ENCODE results near the gene SLC22A7.
"Not testable (repeated sequence)": the region's sequence is repeated elsewhere in the genome, so short reads cannot be mapped to it uniquely, and the experiment has no call there.

The SLC22A7 gene

DNA sequence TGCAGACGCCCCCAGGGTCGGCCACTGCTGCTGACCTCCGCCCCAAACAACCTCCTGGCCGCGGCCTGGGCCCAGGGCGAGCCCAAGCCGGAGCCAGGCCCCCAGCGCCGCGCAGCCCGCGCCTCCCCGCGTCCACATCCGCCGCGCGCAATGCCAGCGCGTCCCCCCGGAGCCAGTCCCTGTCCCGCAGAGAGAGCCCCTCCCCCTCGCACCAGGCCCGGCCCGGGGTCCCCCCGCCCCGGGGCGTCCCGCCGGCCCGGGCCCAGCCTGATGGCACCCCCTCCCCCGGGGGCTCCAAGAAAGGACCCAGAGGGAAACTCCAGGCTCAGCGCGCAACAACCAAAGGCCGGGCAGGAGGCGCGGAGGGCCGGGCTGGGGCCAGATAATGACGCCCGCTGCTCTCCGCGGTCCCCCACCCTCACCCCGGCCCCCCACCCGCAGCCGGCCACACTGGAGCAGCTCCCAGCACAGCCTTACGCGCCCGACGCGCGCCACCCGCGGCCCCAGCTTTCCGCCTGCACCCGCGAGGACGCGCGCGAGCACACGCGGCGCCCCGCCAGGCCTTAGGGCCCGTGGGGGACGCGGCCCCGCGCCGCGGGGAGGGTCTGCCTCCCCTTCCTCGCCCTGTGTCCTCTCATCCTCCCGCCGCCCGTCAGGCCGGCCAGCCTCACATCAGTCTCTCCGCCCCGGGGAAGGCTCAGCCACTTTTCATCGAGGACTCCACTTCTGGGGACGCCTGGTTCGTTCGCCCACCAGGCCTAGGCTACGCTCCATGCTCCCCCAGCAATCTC is 12.9 kb upstream of the SLC22A7 start:
- no peak for DNase-seq

- DNase-seq: no peak
Observed at GRCh38 chr6:43285832-43286231, 12.2 kb upstream of the SLC22A7 start.

- DNase-seq: no peak
Observed at GRCh38 chr6:43286456-43286979, 11.5 kb upstream of the SLC22A7 start.

- DNase-seq: no peak
Observed at GRCh38 chr6:43286980-43287716, 10.9 kb upstream of the SLC22A7 start.

DNA sequence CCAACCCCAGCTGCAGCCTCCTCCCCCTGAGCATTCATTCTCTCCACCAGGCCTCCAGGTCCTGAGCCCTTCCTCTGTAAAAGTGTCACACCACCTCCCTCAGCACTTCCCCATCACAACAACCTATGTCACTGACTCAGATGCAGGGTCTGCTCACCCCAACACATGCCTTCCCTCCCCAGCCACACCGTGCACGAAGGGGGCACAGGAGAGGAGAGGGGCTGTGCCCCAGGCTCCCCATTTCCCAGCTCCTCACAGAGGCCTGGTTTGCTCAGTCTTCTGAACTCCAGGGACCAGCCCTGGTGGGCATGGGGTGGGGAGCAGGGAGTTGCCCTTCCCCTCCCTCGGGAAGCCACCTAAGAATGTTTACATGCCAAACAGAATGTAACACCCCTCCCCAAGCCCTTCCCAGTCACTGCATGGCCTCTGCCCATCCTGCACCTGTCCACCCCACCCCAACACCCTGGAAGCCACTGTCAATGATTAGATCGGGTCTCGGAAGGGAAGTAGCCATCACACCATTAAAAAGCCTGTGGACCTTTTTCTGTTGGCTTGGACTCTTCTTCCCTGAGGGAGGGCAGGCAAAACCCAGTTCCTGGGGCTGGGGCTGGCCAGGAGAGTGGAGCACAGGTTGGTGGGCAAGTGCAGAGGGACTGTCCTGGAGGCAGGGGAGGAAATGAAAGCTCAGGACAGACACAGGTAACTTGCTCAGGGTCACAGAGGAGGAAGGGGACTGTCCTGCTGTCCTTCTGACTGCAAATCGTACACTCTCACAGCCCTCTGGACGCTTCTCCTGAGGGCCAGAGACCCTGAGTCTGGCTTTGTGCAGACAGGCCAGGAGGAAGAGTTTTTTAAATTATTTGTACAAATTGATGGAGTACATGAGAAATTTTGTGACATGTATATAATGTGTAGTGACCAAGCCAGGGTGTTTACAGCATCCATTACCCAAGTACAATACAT is 10.1 kb upstream of the SLC22A7 start:
- no peak for DNase-seq

- no peak for DNase-seq
Observed at GRCh38 chr6:43290339-43290904, 7.6 kb upstream of the SLC22A7 start.

DNA sequence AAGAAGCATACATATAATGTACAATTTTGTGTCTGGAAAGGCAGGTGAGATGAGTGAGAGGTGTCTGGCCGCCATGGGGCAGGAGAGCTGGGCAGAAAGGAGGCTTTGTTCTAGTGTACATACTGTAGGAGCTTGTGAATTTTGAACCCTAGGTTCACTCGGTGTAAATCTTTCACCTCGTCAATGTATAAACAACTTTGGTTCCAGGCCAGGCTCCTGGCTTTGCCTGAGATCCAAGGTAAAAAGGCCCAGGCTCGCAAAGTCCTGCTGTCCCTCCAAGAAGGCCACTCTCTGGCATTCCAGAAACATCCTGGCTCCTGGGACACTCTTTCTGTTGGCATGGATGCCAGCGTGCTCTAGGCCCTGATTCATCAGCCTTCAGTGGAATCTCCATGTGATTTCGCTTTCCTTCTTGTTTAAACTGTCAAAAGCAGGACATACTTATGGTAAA is 7.1 kb upstream of the SLC22A7 start:
- DNase-seq: no peak

- DNase-seq: no peak
Observed at GRCh38 chr6:43291708-43292107, 6.4 kb upstream of the SLC22A7 start.

DNA sequence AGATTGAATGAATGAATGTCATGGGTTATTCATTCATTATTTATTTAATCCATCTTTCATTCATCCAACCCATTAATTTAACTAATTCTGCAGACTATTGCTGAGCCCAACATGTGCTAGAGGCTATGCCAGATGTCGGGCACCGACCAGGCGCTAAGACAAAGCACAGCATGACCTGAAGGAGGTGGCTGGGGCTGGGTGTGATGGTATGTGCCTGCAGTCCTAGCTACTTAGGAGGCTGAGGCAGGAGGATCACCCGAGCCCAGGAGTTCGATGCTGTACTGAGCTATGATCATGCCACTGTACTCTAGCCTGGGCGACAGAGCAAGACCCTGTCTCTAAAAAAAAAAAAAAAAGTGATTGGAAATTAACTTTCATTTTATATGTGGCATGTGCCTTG is 5.7 kb upstream of the SLC22A7 start:
- DNase-seq: no peak

DNA sequence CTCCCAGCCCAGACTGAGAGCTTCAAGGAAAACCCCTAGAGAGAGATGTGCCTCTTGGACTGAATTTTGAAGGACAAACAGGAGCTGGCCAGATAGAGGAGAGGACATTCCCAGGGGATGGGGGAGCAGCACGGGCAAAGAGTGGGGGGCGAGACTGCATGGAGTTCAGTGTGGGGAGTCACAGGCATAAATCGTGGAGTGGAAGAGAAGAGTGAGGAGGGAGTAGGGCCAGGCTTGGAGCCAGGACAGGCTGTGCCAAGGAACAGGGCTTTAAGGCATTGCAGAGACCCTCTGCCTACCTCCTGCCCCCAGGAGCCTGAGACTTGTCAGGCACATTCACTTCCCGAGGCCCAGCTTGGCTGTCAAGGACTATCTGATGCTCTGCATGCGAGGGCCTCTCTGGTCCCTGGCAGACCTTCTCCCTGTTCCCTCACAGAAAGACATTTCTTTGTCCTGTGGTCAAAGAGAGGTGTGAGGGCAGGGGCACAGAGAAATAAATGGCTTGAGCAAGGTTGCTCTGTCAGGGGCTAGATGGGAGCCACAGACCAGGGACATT is 5.2 kb upstream of the SLC22A7 start:
- DNase-seq: no peak

- no peak for DNase-seq
Observed at GRCh38 chr6:43293698-43294097, 4.4 kb upstream of the SLC22A7 start.

- no peak for DNase-seq
Observed at GRCh38 chr6:43294536-43294935, 3.5 kb upstream of the SLC22A7 start.

DNA sequence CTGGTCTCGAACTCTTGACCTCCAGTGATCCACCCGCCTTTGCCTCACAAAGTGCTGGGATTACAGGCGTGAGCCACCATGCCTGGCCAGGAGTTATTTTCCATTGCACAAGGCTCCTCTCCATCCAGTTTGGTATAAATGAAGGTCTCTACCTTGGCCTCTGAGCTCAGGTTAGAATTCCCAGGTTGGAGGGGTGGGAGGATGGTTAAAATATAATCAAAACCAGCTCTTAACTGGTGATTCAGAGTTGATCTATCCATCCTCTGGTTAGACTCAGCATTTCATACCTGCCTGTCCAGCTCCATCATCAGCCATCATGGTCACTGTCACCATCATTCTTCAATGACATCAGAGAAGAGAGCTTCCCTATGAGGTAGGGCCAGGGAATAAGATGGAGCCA is 2.6 kb upstream of the SLC22A7 start:
- no peak for DNase-seq

- no peak for DNase-seq
Observed at GRCh38 chr6:43296780-43297497, 1.1 kb upstream of the SLC22A7 start.

GRCh38 chr6:43298565-43299337 is 691 bp downstream of the SLC22A7 start:
- no peak for DNase-seq

GRCh38 chr6:43299338-43300293 is 1.6 kb downstream of the SLC22A7 start:
- DNase-seq: no peak

DNA sequence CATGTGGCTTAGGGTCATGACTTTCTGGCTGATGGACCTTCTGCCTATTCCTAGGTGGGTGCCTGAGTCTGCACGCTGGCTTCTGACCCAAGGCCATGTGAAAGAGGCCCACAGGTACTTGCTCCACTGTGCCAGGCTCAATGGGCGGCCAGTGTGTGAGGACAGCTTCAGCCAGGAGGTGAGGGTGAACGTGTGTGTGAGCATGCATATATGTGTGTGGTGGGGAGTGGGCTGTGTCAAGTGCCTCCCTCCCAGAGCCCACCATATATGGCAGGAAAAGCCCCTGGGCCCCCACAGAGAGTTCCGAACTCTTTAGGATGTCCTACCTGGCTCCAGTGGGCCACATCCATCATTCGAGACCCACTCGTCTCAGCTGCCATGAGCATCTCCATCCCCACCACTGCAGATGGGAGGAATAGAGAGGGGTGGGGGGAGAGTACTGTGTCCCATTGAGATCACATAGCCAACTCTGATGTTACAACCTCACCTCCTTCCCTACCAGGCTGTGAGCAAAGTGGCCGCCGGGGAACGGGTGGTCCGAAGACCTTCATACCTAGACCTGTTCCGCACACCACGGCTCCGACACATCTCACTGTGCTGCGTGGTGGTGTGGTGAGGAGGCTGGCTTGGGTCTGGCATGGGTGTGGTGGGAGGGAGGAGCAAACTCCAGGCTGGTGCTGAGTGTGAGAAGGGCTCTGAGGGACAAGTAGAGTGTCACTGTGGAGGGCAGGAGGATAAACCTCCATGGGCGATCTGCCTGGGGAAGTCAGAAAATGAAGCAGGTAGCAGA is 3.2 kb downstream of the SLC22A7 start:
- DNase-seq: no peak

DNA sequence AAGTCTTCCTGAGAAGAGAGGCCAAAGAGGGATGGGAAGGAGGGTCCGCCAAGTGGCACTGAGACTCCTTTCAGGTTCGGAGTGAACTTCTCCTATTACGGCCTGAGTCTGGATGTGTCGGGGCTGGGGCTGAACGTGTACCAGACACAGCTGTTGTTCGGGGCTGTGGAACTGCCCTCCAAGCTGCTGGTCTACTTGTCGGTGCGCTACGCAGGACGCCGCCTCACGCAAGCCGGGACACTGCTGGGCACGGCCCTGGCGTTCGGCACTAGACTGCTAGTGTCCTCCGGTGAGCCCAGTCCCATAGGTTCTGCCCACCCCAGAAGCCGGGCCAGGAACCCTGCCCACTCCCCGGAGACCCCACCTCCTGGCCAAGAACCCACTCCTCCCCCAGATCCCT is 4.1 kb downstream of the SLC22A7 start:
- DNase-seq: no peak

GRCh38 chr6:43303006-43303405 is 4.9 kb downstream of the SLC22A7 start:
- DNase-seq: not testable (repeated sequence)

Measured in activated gamma-delta T cell treated with Interleukin-2 at 50 U/mL for 16 hours (primary cell).